ENCODE measurements around the gene ZNF710. TPM values are rescaled to one million over a fixed set of nuclear protein-coding genes. Genes with fewer than 3 reads are reported as not detected.

Gene ZNF710
- total RNA-seq, 4 donors from 2014 or later = 8.9 to 17.2 (median 11.5) TPM

DNA sequence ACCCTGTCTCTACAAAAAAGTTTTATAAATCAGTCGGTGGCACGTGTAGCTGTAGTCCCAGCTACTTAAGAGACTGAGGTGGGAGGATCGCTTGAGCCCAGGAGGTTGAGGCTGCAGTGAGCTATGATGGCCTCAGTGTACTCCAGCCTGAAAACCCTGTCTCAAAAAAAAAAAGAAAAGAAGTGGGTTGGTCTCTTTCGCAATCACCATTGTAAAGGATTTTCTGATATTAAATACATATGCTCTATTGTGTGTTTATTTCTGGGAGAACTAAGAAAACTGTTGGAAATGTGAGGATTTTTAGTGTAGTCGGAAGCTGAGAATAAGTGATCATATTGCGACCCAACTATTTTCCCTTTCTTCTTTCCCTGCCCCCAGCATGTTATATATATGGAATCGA, 7.5 kb downstream of the ZNF710 start:
- Histone ChIP-seq H3K9me3 (no peaks in the 10 kb centered on the region), H3K27me3 (no peaks in the 10 kb centered on the region), H3K4me1 (peaks cover 0 to 29% of the 10 kb centered on the region in 2 donors), H3K4me3 (replicated peaks in 1 of 3) (no peak overlapping the region), H3K27ac (no peak overlapping the region), H3K36me3 (no peaks in the 10 kb centered on the region)
- no peak for DNase-seq
- TF ChIP-seq, protein P1, sequence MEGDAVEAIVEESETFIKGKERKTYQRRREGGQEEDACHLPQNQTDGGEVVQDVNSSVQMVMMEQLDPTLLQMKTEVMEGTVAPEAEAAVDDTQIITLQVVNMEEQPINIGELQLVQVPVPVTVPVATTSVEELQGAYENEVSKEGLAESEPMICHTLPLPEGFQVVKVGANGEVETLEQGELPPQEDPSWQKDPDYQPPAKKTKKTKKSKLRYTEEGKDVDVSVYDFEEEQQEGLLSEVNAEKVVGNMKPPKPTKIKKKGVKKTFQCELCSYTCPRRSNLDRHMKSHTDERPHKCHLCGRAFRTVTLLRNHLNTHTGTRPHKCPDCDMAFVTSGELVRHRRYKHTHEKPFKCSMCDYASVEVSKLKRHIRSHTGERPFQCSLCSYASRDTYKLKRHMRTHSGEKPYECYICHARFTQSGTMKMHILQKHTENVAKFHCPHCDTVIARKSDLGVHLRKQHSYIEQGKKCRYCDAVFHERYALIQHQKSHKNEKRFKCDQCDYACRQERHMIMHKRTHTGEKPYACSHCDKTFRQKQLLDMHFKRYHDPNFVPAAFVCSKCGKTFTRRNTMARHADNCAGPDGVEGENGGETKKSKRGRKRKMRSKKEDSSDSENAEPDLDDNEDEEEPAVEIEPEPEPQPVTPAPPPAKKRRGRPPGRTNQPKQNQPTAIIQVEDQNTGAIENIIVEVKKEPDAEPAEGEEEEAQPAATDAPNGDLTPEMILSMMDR (IDR thresholded peaks at IDR 0.05) = no peak
- TF ChIP-seq POLR2A (IDR thresholded peaks at IDR 0.05) = no peak
- WGBS, 2 donors = 89% methylated on average over 7 of the region's 7 CpGs
- intact Hi-C loops (cut with DNase I) = loop anchor here (10.0 kb wide), 1 partner anchor 56 kb away; no protein-coding TSS in a partner anchor

DNA sequence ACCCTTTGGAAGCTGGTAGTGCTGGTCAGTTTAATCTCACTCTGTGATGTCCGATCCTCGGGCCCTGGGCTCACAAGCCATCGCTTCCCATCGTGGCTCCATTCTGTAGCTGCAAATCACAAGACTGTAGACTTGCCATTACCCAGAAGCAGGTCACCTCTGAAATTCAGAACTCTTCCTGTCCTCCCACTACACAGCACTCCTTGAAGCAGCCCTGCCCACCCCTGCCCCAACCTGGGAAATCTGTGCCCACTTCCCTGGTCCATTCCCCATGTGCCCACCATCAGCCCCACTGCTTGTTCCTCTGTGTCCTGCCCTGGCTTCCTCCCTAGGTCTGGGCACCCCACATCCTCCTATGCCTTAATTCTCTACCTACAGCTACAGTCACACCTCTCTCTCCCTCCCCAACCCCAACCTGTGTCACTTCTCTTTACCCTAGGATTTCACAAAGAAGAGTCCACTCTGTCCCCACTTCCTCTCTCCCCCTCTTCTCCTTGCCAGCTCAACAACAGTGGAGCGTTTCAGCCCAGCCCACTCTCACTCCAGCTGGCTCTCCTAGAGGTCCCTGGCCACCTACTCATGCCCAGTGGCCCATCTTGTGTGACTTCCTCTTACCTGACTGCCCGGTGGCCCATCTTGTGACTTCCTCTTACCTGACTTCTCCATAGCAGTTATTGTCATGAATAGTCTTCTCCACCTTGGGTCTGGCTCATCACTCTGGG, 8.3 kb downstream of the ZNF710 start:
- Histone ChIP-seq H3K36me3 (no peaks in the 10 kb centered on the region), H3K27me3 (no peaks in the 10 kb centered on the region), H3K4me1 (peaks cover 0 to 20% of the 10 kb centered on the region in 2 donors), H3K27ac (no peak overlapping the region), H3K4me3 (replicated peaks in 1 of 3) (no peak overlapping the region), H3K9me3 (no peaks in the 10 kb centered on the region)
- intact Hi-C loops (cut with DNase I) = loop anchor here (10.0 kb wide), 1 partner anchor 55 kb away; no protein-coding TSS in a partner anchor
- no peak for DNase-seq
- WGBS, 2 donors = 86 to 90% methylated on average over 6 of the region's 6 CpGs
- TF ChIP-seq, protein P1 (IDR thresholded peaks at IDR 0.05) = no peak
- no peak for TF ChIP-seq POLR2A (IDR thresholded peaks at IDR 0.05)

DNA sequence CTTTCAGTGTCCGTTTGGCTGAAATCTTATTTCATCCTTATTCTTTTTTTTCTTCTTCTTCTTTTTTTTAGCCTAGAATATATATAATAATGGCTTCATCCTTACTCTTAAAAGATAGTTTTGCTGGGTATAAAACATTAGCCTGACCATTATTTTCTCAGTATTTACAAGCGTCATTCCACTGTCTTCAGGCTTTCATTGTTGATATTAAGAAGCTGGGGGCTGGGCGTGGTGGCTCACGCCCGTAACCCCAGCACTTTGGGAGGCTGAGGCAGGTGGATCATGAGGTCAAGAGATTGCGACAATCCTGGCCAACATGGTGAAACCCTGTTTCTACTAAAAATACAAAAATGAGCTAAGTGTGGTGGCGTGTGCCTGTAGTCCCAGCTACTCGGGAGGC, 10.6 kb downstream of the ZNF710 start:
- H3K9me3 ChIP-seq = no peaks in the 10 kb centered on the region
- intact Hi-C loops (cut with DNase I) = no loop called here
- no peak overlapping the region for H3K27ac ChIP-seq
- no peak for TF ChIP-seq POLR2A (IDR thresholded peaks at IDR 0.05)
- TF ChIP-seq, protein P1 (IDR thresholded peaks at IDR 0.05) = no peak
- WGBS, 2 donors = 96 to 97% methylated on average over 8 of the region's 8 CpGs
- H3K27me3 ChIP-seq = no peaks in the 10 kb centered on the region
- DNase-seq = no peak
- H3K36me3 ChIP-seq = no peaks in the 10 kb centered on the region
- H3K4me1 ChIP-seq = peaks cover 0 to 10% of the 10 kb centered on the region in 2 donors
- H3K4me3 ChIP-seq (replicated peaks in 1 of 3) = no peak overlapping the region

DNA sequence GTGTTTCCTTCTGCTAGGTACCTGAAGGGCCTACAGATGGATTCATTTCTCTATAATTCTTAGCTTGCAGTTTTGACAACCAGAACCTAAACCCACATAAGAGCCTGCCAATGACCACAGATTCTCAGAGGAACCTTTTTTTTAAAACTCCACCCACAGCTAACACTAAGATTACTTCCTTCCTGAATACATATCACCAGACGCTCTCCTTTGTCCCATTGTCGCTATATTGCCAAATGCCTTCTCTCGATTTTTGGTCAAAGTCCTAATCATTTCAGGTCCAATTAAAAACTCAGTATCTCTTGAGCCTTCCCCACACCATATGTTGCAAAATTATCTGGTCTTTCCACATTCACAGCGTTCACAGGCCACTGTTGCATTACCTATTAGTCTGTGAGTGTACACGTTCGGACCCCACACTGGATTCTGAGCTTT, 12.4 kb downstream of the ZNF710 start:
- 88 to 90% methylated on average over 6 of the region's 6 CpGs for WGBS, 2 donors
- no peak for TF ChIP-seq POLR2A (IDR thresholded peaks at IDR 0.05)
- TF ChIP-seq, protein P1 (IDR thresholded peaks at IDR 0.05) = no peak
- intact Hi-C loops (cut with DNase I) = no loop called here

DNA sequence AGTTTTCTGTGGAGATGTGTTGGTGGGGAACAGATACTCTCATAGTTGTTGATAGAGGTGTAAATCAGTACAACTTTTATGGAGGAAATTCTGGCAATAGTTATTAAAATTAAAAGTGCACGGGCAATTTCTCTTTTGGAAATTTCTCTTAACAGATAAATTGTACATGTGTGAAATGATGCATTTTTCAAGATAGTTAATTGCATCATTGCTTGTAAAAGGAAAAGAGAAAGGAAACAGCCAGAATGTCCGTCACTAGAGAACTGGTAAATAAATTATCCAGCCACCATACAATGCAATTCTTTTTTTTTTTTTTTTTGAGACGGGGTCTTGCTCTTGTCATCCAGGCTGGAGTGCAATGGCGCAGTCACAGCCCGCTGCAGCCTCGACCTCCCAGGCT, 14.2 kb downstream of the ZNF710 start:
- no peak for DNase-seq
- Histone ChIP-seq H3K36me3 (no peaks in the 10 kb centered on the region), H3K4me3 (replicated peaks in 1 of 3) (no peak overlapping the region), H3K27me3 (no peaks in the 10 kb centered on the region), H3K9me3 (no peaks in the 10 kb centered on the region), H3K4me1 (peaks cover 0 to 12% of the 10 kb centered on the region in 2 donors), H3K27ac (no peak overlapping the region)
- TF ChIP-seq POLR2A (IDR thresholded peaks at IDR 0.05) = no peak
- TF ChIP-seq, protein P1 (IDR thresholded peaks at IDR 0.05) = no peak
- intact Hi-C loops (cut with DNase I) = no loop called here
- WGBS, 2 donors = 91 to 93% methylated on average over 6 of the region's 6 CpGs

More for the DNA sequence above, 12.4 kb downstream of the ZNF710 start:
- DNase-seq = no peak
- no peaks in the 10 kb centered on the region for H3K9me3 ChIP-seq
- H3K36me3 ChIP-seq = no peaks in the 10 kb centered on the region
- H3K27ac ChIP-seq = no peak overlapping the region
- H3K4me1 ChIP-seq = peaks cover 0 to 10% of the 10 kb centered on the region in 2 donors
- no peak overlapping the region for H3K4me3 ChIP-seq (replicated peaks in 1 of 3)
- H3K27me3 ChIP-seq = no peaks in the 10 kb centered on the region
